GM19351 (cell line): ENCODE data around the gene PPCDC.

Source experiments
- ATAC-seq: cut with Tn5 transposase; IDR thresholded peaks from one replicate; pipeline ENCODE4 v1.9.1; 2021; ENCODE audit warnings: mild to moderate bottlenecking, moderate library complexity; ENCODE audit not compliant: unreplicated experiment

PPCDC gene

GRCh38 chr15:75008629-75009326 is 14.6 kb upstream of the PPCDC start:
- ATAC-seq = peak; percentile 63

- no peak for ATAC-seq
Observed at GRCh38 chr15:75016431-75016830, 7.0 kb upstream of the PPCDC start.

DNA sequence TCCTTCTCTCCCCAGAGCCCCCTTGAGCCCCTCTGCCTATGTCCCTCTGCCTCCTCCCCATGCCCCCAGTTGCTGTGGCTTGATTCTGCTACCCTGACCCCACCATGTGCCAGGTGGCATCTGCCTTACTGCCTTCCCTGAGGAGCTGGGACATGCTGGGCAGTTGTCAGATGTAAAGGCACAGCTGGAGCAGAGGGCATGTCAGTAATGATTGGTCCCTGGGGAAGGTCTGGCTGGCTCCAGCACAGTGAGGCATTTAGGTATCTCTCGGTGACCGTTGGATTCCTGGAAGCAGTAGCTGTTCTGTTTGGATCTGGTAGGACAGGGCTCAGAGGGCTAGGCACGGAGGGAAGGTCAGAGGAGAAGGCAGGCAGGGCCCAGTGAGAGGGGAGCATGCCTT is 3.5 kb upstream of the PPCDC start:
- no peak for ATAC-seq

DNA sequence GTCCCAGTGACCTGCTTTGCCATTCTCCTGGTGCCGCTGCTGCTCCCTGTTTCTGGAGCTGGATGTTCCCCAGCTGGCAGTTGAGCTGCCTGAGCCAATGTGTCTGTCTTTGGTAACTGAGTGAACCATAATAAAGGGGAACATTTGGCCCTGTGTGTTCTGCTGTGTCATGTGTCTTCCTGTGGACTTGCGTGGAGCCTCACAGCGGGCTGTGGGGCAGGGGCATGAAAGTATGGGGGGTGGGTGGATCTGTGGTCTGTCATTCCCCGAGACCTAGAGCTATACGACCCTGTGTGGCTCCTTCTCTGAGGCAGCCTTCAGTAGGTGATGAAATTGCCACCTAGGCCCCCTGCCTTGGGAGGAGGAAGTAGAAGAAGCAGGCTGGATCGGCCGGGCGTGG is 2.0 kb upstream of the PPCDC start:
- no peak for ATAC-seq

- no peak for ATAC-seq
Observed at GRCh38 chr15:75022783-75023180, 608 bp upstream of the PPCDC start.

GRCh38 chr15:75023872-75024636 is 664 bp downstream of the PPCDC start:
- no peak for ATAC-seq

DNA sequence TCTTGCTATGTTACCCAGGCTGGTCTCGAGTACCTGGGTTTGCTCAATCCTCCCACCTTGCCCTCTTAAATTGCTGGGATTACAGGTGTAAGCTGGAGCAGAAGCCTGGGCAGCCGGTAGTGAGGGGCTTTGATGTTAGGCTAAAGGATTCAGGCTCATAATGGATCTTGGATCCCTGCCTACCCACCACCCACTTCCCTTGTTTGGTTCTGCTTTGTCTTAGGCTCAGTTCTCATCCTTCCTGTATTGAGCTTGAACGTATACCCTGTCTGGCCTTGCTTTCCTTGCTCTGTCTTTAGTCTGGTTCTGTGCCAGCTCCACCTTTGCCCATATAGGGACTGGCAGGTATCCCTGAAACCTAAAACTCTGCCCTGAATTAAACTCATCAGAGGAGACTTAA is 1.7 kb downstream of the PPCDC start:
- no peak for ATAC-seq

DNA sequence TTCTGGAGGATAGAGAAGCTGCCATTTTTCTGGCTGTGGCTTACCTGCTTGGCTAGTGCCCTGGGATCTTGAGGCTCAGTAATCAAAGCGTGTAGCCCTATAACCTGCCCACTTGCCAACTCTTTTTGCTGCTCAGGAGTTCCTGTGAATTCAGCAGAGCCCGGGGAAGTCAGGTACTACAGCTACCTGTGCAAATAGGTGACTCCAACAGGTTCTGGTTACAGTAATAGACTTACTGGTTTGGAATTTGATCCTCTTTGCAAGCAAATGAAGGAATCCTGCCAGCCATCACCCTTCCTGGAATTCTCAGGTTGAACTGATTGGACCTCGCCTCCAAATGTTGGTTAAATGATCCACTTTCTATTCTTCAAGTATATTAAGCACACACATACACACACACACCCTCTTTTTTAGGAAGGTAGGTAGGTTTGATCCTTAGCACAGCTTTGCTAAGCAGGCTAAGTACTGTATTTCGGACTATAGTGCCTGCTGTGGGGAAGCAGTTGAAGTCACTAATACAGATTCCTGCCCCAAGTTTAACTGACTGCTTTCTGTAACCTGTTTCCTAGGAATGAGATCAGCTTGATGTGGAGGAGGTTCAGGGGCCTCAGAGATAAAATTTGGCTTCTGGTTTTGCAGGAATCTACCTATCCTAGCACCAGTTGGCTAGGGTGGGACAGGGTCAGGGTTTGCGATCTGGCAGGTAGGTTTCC is 2.3 kb downstream of the PPCDC start:
- no peak for ATAC-seq

DNA sequence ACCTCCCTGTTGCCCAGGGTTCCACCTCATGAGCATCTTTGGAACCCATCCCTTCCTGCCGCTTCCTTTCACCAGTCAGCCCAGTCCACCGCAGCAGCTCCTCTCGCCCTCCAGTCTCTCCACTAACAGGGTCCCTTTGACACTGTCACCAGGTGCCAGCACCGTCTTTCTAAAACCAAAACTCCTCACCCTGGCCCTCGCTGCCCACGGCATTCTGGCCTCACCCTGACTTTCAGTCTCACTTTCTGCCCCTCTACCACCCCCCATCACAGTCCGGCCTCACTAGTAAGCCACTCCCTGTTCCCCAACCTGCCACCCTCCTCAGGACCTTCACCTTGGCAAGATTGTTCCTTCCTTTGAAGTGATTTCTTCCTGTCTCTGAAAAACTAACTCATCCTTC is 4.2 kb downstream of the PPCDC start:
- ATAC-seq = no peak

DNA sequence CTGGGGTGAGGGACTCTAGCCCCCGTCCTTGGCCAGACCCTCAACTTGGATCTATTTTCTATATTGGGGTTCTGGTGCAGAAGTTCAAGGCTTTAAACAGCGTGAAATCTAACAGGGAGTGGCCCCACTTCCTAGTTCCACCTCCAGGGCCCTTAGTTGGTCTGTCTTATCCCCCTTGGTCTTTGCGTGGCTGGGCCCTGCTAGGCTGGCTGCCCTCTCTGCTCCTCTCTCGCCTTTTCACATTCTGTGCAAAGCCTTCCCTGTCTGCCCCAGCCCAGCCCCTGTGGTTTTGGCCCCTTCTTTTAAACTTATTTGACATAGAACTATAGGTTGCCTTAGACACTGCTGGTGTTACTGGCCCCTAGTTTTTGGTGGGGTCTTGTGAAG is 5.6 kb downstream of the PPCDC start:
- ATAC-seq = no peak

GRCh38 chr15:75029378-75030022 is 6.1 kb downstream of the PPCDC start:
- ATAC-seq = peak; percentile 70

- no peak for ATAC-seq
Observed at GRCh38 chr15:75030023-75030413, 6.6 kb downstream of the PPCDC start.

DNA sequence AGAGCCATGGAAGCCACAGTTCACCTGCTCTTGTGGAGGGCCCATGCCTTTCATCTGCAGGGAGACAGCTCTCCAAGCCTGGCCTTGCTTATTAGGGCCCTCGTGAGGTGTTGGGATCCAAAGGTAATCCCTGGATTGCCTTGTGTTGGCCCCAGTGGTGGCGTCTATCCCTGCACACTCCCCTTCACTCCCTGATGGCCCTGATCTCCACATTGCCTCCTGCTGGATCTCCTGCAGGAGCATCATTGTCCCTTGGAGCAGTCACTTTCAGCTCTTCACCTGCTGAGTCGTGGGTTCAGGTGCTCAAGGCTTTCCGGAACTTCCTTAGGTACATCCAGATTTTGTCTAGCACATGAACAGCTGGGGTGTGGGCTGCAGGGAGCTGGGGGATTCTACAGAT is 7.0 kb downstream of the PPCDC start:
- no peak for ATAC-seq

GRCh38 chr15:75031848-75032247 is 8.5 kb downstream of the PPCDC start:
- no peak for ATAC-seq

DNA sequence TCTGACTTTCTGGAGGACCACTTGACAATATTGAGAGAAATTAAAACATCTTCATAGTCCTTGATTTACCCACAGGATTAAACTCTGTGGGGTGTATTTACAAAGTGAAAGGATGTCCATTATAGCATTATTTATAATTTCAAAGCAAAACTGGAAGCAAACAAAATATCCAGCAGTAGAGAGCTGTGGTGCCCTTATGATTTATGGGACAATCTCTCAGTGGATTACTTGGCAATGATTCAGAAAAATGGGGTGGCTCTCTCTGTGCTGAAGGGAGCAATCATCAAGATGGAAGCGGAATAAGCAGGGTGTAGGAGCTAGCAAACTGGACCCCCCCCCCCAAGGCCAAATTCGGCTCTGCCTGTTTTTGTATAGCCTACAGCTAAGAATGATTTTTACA is 9.0 kb downstream of the PPCDC start:
- ATAC-seq = no peak

DNA sequence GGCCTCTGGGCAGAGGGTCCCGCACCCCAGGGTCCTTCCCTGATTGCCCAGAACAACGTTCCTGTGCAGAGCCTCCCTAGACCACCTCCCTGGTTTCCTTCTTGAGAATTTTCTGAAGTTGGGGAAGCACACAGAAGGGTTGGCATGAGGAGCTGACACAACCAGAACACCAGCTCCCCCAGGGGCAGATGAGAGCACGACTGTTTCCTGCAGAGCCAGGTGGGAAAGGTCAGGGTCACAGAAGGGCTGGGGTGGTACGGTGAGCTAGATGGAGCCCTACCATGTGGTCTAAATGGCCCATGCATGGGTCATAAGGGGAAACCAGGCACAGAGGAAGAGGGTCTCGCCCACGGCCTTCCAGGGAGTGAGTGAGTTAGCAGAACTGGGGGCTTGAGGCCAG is 10.4 kb downstream of the PPCDC start:
- ATAC-seq = no peak

DNA sequence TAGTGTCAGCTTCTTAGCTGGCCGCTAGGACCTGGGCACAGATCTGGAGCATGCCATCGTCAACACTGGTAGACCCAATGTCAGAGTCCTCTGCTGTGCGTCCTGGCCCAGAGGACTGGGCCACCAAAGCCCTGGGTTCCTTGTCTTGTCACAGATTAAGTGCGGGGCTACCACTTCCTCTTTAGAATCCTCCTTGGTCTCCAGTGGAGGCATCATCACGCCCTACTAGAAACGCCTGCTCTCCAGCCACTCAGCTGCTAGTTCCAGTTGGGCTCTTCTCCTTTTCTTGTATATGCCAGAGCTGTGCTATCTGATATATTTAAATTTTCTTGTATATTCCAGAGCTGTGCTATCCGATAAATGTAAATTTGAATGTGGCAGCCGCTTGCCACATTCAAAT is 11.2 kb downstream of the PPCDC start:
- ATAC-seq = no peak

DNA sequence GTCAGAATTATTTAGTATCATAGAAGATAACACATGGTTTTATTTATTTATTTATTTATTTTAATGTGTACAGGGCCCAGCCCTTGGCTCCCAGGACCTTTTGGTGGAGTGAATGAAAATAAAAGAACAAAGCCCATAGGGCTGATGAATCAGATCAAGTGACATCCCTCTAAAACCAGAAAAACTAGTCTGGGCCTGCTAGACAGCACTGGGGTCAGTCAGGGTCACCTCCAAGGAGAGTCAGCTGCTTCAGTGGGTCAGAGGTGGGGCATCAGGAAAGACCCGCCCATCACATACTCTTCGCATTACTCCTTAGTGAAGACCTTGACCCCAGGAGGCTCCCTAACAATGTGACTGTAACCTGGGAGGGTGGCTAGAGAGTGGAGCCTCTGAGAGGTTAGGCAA is 12.8 kb downstream of the PPCDC start:
- no peak for ATAC-seq

- no peak for ATAC-seq
Observed at GRCh38 chr15:75037685-75038084, 14.3 kb downstream of the PPCDC start.

- ATAC-seq = no peak
Observed at GRCh38 chr15:75038231-75038630, 14.8 kb downstream of the PPCDC start.

DNA sequence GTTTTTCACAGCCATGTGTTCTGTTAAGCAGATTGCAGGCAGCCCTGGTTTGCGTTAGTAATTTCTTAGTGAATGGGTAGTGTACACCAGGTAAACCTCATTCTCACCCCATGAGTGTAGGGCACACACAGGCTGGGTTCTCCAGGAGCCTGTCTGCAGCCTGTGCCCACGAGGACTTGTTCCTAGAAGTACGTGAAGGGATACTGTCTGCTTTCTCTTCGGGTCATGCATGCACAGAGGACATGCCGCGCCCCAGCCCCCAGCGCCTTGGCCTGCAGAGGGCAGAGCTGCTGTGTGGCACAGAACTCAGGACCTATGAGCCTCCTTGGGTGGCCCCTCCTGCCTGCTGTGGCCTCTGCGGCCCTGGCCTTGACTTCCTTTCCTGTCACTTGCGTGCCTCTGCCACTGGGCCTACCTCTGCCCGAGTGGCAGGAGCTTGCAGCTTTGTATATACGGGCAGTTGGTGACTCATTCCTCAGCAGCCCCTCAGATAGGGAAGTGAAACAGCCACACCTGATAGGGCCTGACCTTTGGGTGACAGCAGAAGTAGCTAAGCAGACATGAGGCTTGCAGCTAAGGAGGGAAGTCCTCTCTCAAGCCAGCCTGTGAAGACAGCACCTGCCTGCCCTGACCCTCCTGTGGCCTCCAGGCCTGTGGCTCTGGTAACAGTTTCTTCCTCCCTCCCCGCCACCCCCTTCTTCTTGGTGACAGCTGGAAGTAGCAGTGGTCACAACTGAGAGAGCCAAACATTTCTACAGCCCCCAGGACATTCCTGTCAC is 19.5 kb downstream of the PPCDC start:
- ATAC-seq = peak; percentile 76
